NCI-H2107 treated with DMSO at 0.1 percent for 48 hours (cell line): ENCODE data around the gene TRPM2.
A peak's percentile ranks its signal among the peaks of the same experiment; 100 is the strongest.

Source experiments
- DNase-seq: peaks from one replicate; lab custom pipeline; 2025; ENCODE audit not compliant: unreplicated experiment; lab: John Stamatoyannopoulos, UW

TRPM2 gene

DNA sequence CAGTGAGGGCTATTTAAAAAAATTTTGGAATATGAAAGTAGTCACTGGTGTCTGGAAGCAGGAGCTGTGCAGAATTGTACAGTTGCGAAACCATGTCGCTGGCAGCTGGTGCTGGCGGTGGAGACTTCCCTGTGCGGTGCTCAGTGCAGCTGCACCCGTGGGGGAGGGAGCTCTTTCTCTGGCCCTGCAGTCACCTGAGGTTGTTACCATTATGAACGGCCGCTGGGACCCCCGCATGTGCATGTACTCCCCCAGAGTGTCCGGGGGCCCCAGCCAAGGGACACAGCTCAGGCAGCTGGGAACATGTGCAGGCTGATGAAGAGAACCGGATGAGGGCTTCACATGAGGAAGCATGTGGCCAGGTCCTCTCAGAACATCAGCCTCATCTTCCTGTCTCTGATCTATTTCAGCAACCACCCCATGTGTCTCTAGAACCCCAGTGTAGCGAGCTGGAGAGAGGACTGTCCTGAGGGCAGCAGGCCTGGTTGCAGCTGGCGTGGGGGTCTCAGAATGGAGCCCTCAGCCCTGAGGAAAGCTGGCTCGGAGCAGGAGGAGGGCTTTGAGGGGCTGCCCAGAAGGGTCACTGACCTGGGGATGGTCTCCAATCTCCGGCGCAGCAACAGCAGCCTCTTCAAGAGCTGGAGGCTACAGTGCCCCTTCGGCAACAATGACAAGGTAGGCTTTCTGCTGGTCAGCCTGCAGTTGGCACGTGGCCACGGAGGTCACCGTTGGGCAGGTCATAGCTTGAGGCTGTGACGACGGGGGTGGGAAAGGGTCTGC is at the start of gene TRPM2:
TSS of gene TRPM2 (plus strand) at position 431 of the 780 bp plus-strand sequence. CDS start at position 511, 80 bp downstream.
- DNase-seq: peak; percentile 51

GRCh38 chr21:44304011-44304616 is 49.3 kb upstream of the TRPM2 start:
- DNase-seq: no peak

GRCh38 chr21:44304877-44305293 is 48.5 kb upstream of the TRPM2 start:
- DNase-seq: peak; percentile 42

DNA sequence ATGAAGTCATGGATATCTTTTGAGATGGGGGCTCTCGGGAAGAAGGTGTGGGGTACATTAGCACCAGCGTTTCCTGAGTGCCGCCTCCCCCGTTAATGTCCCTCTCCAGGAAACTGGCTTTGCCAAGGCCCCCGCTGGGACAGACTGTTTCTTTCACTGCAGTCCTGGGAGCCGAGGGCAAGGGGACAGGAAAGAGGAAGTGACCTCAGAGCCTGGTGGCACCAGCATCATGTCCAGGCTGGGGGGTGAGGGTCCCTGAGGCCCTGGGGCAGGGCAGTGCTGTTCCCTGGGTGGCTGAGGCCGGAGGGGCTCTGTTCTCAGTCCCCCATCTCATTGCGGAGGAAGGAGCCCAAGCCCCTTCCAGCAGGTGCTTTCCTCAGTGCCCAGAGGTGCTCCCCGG is 47.7 kb upstream of the TRPM2 start:
- no peak for DNase-seq

DNA sequence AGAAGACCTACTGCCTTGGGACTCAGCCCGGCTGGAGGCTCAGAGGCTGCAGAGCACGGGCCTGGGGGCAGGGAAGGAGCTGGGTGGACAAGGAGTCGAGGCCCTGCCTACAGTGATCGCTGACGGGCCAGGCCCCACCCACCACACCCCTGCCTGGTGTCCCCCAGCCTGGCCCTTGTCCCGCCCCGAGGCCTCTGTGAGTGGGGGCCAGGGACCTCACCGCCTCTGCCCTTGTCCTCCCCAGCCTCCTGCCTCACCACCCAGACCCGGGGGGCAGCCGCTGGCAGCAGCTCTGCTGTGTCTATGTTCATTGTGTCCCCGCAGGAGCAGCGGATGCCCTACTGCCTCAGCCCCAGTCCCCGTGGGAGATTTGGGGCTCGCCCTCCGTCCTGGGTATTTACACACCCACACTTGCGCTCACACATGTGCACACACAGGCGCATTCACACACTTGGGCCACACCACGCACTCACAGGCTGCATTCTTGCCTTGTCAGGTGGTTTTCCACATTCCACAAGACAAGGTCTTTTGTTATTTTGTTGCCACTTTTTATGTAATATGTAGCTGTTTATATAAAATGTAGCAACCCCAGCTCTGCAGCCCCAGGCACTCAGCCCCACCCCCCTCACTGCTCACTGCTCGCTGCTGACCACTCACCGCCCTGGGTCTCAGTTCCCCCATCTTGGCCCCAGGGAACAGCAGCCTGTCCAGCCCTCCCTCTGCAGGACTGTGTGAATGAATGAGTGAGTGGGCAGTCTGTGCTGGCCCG is 46.3 kb upstream of the TRPM2 start:
- no peak for DNase-seq

DNA sequence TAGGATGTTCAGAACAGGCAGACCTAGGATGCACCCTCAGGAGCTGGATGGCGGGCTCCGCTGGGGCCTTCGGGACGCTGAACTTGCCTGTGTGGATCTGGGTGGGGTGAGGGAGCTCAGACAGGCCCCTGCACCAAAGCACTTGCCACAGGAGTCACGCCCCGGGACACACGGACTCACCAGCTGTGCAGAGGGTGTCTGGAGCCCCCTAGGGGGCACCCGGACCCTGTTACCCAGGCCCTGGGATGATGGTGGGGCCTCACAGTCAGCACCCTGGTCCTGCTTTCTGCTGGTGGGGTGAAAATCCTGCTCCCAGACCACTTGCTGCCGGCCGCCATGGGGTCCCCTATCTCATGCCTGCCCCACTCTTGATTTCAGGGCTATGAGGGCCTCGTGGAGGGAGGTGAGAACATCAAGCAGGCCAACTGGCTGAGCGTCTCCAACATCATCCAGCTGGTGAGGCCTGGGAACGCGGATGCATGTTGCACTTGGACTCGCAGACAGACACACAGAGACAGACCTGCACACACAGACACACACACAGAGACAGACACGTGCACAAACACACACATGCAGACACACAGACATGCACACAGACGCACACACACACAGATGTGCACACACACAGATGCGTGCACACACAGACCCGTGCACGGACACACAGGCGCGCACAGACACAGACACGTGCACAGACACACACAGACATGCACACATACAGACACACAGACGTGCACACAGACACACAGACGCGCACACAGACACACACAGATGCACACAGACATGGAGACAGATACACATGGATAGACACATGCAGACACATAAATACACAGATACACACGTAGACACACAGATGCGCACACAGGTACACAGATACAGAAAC is 42.6 kb upstream of the TRPM2 start:
- DNase-seq: no peak

DNA sequence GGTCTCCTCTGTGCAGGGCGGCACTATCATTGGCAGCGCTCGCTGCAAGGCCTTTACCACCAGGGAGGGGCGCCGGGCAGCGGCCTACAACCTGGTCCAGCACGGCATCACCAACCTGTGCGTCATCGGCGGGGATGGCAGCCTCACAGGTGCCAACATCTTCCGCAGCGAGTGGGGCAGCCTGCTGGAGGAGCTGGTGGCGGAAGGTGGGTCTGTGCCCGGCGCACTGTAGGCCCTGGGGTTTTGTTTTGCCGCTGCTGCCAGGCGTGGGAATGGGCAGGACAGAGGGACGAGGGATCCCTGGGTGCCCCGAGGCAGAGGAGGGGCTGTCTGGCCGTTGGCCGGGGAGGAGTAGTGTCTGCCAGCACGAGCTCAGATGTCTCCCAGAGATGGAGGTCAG is 41.3 kb upstream of the TRPM2 start:
- no peak for DNase-seq

DNA sequence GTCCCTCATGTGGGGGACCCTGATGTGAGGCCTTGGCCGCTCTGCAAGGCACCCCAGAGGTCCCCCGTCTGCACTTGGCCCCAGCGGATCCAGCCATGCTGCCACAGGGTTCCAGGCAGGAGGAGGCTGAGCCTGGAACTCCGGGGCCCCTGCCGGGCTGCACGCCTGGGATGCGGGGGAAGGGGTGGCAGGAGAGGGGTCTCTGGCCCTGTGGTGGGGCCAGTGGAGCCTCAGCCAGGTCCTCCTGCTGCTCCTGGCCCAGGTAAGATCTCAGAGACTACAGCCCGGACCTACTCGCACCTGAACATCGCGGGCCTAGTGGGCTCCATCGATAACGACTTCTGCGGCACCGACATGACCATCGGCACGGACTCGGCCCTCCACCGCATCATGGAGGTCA is 40.7 kb upstream of the TRPM2 start:
- no peak for DNase-seq

GRCh38 chr21:44313451-44313850 is 40.0 kb upstream of the TRPM2 start:
- DNase-seq: no peak

DNA sequence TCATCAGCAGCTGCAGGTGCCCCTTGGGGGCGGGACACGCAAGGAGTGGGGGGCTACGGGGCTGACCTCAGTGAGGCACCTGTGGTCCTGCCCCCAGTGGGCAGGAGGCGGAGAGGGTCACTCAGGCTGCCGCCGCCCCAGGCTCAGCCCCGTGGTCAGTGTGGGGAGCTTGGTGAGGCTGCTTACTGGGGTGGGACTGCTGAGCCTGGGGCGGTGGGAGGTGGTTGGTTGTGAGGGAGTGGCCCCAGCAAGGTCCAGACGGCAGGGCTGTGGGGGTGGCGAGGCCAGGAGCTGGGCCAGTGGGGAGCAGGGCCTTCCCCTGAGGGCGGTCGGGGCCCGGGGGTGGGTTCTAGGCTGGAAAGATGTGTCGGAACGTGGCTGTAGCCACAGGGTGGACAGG is 39.3 kb upstream of the TRPM2 start:
- DNase-seq: no peak

- no peak for DNase-seq
These were observed 38.9 kb upstream of the TRPM2 start for GRCh38 chr21:44314561-44314960.

DNA sequence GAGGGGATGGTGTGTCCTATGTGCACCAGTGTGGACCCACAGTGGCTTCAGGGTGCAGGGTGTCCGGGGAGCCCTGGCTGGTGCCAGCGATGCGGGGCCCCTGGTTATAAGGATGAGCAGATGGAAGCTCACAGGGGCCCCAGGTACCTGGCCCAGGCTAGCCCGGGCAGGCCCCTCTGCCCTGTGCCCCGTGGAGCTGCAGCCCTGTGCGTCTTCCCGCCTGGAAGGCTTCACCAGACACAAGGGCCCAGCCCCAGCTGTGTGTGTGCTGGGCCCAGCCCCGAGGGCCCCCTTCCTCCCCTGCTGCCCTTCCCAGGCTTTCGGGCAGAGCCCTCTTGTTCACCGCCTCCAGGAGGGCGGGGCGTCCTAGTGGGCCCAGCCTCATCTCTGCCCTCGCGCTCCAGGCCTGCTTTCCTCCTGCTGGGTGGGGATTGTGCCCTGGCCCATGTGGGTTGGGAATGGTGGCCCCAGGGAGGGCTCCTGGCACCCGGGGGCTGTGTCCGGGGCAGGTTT is 37.7 kb upstream of the TRPM2 start:
- no peak for DNase-seq

DNA sequence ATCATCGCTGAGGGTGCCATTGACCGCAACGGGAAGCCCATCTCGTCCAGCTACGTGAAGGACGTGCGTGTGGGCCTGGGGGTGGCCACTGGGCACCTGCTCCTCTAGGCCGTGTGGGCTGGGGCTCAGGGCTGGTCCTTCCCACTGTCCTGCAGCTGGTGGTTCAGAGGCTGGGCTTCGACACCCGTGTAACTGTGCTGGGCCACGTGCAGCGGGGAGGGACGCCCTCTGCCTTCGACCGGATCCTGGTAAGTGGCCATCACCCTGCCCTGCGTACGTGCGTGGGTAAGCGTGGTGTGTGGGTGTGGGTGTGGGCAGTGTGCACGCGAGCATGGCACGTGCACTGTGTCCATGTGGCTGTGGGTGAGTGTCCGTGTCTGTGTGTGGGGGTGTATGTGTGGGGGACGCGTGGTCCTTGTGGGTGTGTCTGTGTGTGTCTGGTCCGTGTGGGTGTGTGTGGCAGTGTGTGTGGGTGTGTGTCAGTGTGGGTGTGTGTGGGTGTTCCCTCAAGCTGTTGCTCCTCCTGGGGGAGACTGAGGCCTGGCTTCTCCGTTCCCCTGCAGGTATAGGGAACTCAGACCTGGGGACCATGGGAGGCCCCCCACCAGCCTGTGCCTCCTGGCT is 37.0 kb upstream of the TRPM2 start:
- DNase-seq: no peak

- DNase-seq: no peak
These were observed 36.1 kb upstream of the TRPM2 start for GRCh38 chr21:44317241-44317782.

- DNase-seq: no peak
These were observed 35.5 kb upstream of the TRPM2 start for GRCh38 chr21:44317871-44318270.

DNA sequence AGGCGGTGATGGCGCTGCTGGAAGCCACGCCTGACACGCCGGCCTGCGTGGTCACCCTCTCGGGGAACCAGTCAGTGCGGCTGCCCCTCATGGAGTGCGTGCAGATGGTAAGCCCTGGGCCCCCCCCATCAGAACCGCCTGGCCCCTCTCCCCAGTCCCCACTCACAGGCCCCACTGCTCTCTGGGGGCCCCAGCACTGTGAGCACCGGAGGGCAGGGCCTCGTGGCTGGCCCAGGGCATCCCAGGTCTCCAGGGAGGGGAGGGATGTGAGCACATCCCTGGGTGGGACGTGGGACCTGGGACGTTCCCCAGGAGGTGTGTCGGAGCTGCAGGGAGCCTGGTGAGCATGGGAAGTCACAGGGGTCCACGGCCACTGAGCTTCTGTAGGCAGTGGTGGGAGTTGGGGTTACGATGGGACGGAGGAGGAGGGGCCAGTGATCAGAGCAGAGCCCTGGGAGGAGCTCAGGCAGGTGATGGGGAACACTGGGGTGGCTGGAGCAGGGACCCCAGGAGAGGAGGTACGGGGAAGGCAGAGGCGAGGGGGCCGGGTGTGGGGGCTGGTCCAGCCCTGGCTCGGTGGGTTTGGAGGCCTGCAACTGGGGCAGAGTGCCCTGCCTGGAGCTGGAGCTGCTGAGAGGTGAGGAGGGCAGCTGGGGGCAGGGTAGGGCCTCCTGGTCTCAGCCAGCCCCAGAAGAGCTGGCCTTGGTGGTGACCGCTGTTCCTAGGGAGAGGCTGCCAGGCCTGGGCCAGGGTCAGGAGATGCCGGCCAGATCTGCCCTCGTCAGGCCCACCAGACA is 34.7 kb upstream of the TRPM2 start:
- DNase-seq: no peak

DNA sequence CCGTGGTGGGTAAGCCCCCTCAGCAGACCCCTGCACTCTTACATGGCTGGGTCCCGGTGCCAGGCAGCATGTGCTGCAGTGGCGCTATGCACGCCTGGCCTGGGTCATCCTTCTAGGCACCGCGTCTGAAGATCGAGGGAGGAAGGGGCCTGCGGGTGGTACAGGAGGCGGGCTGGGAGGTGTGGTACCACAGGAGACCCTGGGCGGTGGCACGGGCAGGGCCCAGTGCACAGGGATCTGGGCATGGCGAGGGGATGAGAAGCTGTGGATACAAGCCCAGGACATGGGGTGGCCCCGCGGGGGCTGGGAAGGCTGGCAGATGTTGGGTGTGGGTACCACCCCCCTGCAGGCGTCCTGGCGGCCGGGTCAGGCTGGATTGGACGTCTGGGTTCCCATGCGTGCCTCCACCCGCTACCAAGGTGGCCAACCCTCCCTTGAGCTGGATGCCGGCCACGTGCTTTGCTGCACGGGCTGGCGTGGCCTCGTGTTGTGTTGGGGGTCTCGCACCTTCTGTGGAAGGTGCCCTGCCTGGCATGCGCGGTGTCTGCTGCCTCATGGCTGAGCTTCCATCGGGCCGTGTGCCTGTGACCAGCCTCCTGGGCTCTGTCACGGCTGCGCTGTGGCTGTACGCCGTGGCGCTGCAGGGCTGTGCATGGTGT is 33.9 kb upstream of the TRPM2 start:
- DNase-seq: no peak

DNA sequence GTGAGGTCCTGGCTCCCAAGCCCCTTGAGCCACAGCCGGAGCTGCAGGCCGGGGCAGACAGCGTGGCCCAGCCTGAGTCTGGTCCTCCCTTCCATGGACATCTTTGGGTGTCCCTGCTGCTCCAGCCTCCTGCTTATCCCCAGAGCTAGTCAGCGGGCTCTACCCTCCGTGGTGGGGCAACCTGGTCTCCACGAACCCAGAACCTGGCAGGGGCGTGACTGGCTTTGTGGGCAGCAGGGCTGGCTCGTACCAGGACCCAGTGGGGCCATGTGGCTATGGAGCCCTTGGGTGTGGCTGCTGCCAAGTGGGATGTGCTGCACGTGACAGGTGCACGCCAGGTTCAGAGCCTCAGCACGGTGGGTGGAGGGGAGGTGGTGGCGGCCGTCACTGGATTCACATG is 32.6 kb upstream of the TRPM2 start:
- no peak for DNase-seq
